Measurements from ENCODE around the gene GABRQ.
"Not testable (repeated sequence)": the region's sequence is repeated elsewhere in the genome, so short reads cannot be mapped to it uniquely, and the experiment has no call there.

Gene GABRQ

GRCh38 chrX:152642931-152643564 lies 5.4 kb downstream of the GABRQ start:
- no peaks in the 10 kb centered on the region for H3K9me3 Mint-ChIP-seq
- no peak overlapping the region for H3K27ac Mint-ChIP-seq
- peaks cover 36% of the 10 kb centered on the region for H3K27me3 Mint-ChIP-seq
- no peaks in the 10 kb centered on the region for H3K36me3 Mint-ChIP-seq (ENCODE audit: low read depth)
- H3K4me3 Mint-ChIP-seq: no peak overlapping the region
- H3K4me1 Mint-ChIP-seq (ENCODE audit: low read depth): no peaks in the 10 kb centered on the region
- DNase-seq: no peak

GRCh38 chrX:152646961-152647360 lies 9.3 kb downstream of the GABRQ start:
- H3K36me3 Mint-ChIP-seq (ENCODE audit: low read depth): no peaks in the 10 kb centered on the region
- H3K9me3 Mint-ChIP-seq: no peaks in the 10 kb centered on the region
- peaks cover 33% of the 10 kb centered on the region for H3K27me3 Mint-ChIP-seq
- no peak overlapping the region for H3K4me3 Mint-ChIP-seq
- no peak overlapping the region for H3K27ac Mint-ChIP-seq
- no peak for DNase-seq
- H3K4me1 Mint-ChIP-seq (ENCODE audit: low read depth): no peaks in the 10 kb centered on the region

- Mint-ChIP-seq H3K9me3 (no peaks in the 10 kb centered on the region), H3K4me3 (no peak overlapping the region), H3K4me1 (ENCODE audit: low read depth) (no peaks in the 10 kb centered on the region), H3K27ac (no peak overlapping the region), H3K36me3 (ENCODE audit: low read depth) (no peaks in the 10 kb centered on the region), H3K27me3 (peaks cover 42% of the 10 kb centered on the region)
- no peak for DNase-seq
Observed at GRCh38 chrX:152647978-152648377, 10.3 kb downstream of the GABRQ start.

- DNase-seq: no peak
- no peak overlapping the region for H3K27ac Mint-ChIP-seq
- H3K4me3 Mint-ChIP-seq: no peak overlapping the region
- H3K4me1 Mint-ChIP-seq (ENCODE audit: low read depth): no peaks in the 10 kb centered on the region
- no peaks in the 10 kb centered on the region for H3K36me3 Mint-ChIP-seq (ENCODE audit: low read depth)
- peaks cover 70% of the 10 kb centered on the region for H3K27me3 Mint-ChIP-seq
- no peaks in the 10 kb centered on the region for H3K9me3 Mint-ChIP-seq
Observed at GRCh38 chrX:152652060-152652459, 14.4 kb downstream of the GABRQ start.

- Mint-ChIP-seq H3K27me3 (peaks cover 69% of the 10 kb centered on the region), H3K4me1 (ENCODE audit: low read depth) (no peaks in the 10 kb centered on the region), H3K9me3 (no peaks in the 10 kb centered on the region), H3K27ac (no peak overlapping the region), H3K4me3 (no peak overlapping the region), H3K36me3 (ENCODE audit: low read depth) (no peaks in the 10 kb centered on the region)
- DNase-seq: no peak
Observed at GRCh38 chrX:152652467-152652866, 14.8 kb downstream of the GABRQ start.

GRCh38 chrX:152656087-152656486 lies 18.4 kb downstream of the GABRQ start:
- Mint-ChIP-seq H3K4me1 (ENCODE audit: low read depth) (no peaks in the 10 kb centered on the region), H3K4me3 (no peak overlapping the region), H3K36me3 (ENCODE audit: low read depth) (no peaks in the 10 kb centered on the region), H3K27me3 (peaks cover 77% of the 10 kb centered on the region), H3K9me3 (no peaks in the 10 kb centered on the region), H3K27ac (no peak overlapping the region)
- no peak for DNase-seq

DNA sequence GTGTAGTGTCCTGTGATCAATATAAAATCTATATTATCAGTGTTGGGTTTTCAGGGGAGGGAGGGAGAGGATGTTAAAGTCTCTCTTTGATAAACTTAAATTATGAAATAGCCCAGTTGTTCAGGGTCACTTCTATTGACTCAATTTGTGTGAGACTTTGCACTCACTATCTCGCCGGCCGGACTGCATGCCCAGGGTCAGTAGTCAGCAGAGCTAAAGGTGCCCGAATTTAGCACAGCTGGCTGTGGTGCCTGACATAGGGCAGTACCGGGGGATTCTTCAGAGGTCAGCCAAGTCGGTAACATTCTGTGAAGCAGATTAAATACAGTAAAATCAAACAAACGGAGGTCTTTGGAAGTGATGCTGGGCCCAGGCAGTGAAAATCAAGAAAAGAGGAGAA lies 19.2 kb downstream of the GABRQ start:
- Mint-ChIP-seq H3K4me3 (no peak overlapping the region), H3K9me3 (no peaks in the 10 kb centered on the region)

DNA sequence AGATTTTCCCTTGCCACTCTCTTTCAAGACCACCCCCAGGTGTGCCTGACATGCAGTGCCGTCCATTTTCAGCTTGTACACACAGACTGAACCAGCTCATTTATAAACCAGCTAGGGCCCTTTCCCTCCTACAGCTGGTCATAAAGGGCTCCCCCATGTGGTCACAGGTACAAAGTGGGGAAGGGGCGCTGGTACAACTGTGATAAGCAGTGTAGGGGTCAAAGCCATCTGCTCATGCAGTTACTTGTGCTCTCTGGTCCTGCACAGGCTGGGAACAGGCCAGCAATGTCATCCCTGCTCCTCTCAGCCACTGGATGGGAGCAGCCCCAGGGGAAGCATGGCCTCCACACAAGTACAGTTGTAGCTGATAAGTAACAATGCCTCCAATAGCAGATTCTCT lies 20.6 kb downstream of the GABRQ start:
- no peak overlapping the region for H3K4me3 Mint-ChIP-seq
- H3K36me3 Mint-ChIP-seq (ENCODE audit: low read depth): no peaks in the 10 kb centered on the region
- no peak overlapping the region for H3K27ac Mint-ChIP-seq
- peaks cover 69% of the 10 kb centered on the region for H3K27me3 Mint-ChIP-seq
- H3K4me1 Mint-ChIP-seq (ENCODE audit: low read depth): no peaks in the 10 kb centered on the region
- DNase-seq: no peak
- H3K9me3 Mint-ChIP-seq: no peaks in the 10 kb centered on the region

More for the DNA sequence above, 19.2 kb downstream of the GABRQ start:
- H3K4me1 Mint-ChIP-seq (ENCODE audit: low read depth): no peaks in the 10 kb centered on the region
- no peaks in the 10 kb centered on the region for H3K36me3 Mint-ChIP-seq (ENCODE audit: low read depth)
- peaks cover 72% of the 10 kb centered on the region for H3K27me3 Mint-ChIP-seq
- DNase-seq: no peak
- no peak overlapping the region for H3K27ac Mint-ChIP-seq

- no peak overlapping the region for H3K4me3 Mint-ChIP-seq
- no peaks in the 10 kb centered on the region for H3K4me1 Mint-ChIP-seq (ENCODE audit: low read depth)
- H3K9me3 Mint-ChIP-seq: peaks cover 6% of the 10 kb centered on the region
- no peaks in the 10 kb centered on the region for H3K36me3 Mint-ChIP-seq (ENCODE audit: low read depth)
- no peak overlapping the region for H3K27ac Mint-ChIP-seq
- DNase-seq: no peak
- H3K27me3 Mint-ChIP-seq: peaks cover 70% of the 10 kb centered on the region
Observed at GRCh38 chrX:152663086-152663485, 25.4 kb downstream of the GABRQ start.

DNA sequence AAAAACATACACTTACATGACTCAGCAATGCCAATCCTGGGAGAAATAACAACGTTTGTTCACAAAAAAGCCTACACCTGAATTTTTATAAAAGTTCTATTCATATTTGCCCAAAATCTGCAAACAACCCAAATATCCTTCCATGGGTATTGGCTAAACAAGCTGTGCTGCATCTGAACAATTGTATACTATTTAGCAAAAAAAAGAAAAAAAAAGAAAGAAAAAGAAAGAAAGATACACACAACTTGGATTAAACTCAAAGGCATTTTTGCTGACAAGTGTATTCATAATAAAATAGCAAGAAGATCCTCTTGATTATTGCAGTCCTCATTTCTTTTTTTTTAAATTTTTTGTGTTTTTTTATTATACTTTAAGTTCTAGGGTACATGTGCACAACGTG lies 36.4 kb downstream of the GABRQ start:
- no peak overlapping the region for H3K4me3 Mint-ChIP-seq
- no peak overlapping the region for H3K27ac Mint-ChIP-seq
- H3K36me3 Mint-ChIP-seq (ENCODE audit: low read depth): no peaks in the 10 kb centered on the region
- H3K27me3 Mint-ChIP-seq: peaks cover 40% of the 10 kb centered on the region
- H3K9me3 Mint-ChIP-seq: no peaks in the 10 kb centered on the region
- DNase-seq: no peak
- no peaks in the 10 kb centered on the region for H3K4me1 Mint-ChIP-seq (ENCODE audit: low read depth)

DNA sequence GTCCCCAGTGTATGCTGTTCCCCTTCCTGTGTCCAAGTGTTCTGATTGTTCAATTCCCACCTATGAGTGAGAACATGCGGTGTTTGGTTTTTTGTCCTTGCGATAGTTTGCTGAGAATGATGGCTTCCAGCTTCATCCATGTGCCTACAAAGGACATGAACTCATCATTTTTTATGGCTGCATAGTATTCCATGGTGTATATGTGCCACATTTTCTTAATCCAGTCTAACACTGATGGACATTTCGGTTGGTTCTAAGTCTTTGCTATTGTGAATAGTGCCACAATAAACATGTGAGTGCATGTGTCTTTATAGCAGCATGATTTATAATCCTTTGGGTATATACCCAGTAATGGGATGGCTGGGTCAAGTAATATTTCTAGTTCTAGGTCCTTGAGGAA lies 37.0 kb downstream of the GABRQ start:
- H3K4me3 Mint-ChIP-seq; H3K27ac Mint-ChIP-seq; H3K9me3 Mint-ChIP-seq; DNase-seq; H3K4me1 Mint-ChIP-seq (ENCODE audit: low read depth); H3K36me3 Mint-ChIP-seq (ENCODE audit: low read depth): not testable (repeated sequence)
- H3K27me3 Mint-ChIP-seq: peaks cover 36% of the 10 kb centered on the region

- not testable (repeated sequence) for DNase-seq; H3K9me3 Mint-ChIP-seq; H3K4me1 Mint-ChIP-seq (ENCODE audit: low read depth); H3K27ac Mint-ChIP-seq; H3K4me3 Mint-ChIP-seq; H3K36me3 Mint-ChIP-seq (ENCODE audit: low read depth)
- peaks cover 11% of the 10 kb centered on the region for H3K27me3 Mint-ChIP-seq
Observed at GRCh38 chrX:152681012-152681411, 43.3 kb downstream of the GABRQ start.

GRCh38 chrX:152697952-152698931 lies 60.5 kb downstream of the GABRQ start, which contains the start of gene MAGEA3:
Gene MAGEA3 (plus strand): TSS chrX:152698794. CDS start chrX:152700833, 2,039 bp downstream.
- not testable (repeated sequence) for H3K4me3 Mint-ChIP-seq; H3K27ac Mint-ChIP-seq; H3K27me3 Mint-ChIP-seq; H3K9me3 Mint-ChIP-seq; H3K36me3 Mint-ChIP-seq (ENCODE audit: low read depth); H3K4me1 Mint-ChIP-seq (ENCODE audit: low read depth); DNase-seq

GRCh38 chrX:152700390-152700789 lies 62.7 kb downstream of the GABRQ start:
- not testable (repeated sequence) for H3K27me3 Mint-ChIP-seq; H3K36me3 Mint-ChIP-seq (ENCODE audit: low read depth); H3K9me3 Mint-ChIP-seq; H3K4me1 Mint-ChIP-seq (ENCODE audit: low read depth); H3K27ac Mint-ChIP-seq; DNase-seq; H3K4me3 Mint-ChIP-seq

GRCh38 chrX:152706500-152706899 lies 68.8 kb downstream of the GABRQ start:
- not testable (repeated sequence) for H3K4me1 Mint-ChIP-seq (ENCODE audit: low read depth); H3K4me3 Mint-ChIP-seq; H3K27ac Mint-ChIP-seq; DNase-seq; H3K9me3 Mint-ChIP-seq; H3K36me3 Mint-ChIP-seq (ENCODE audit: low read depth); H3K27me3 Mint-ChIP-seq
